ENCODE measurements around the gene SPATA25. TPM values are rescaled to one million over a fixed set of nuclear protein-coding genes. Genes with fewer than 3 reads are reported as not detected.
"Not testable (repeated sequence)": the region's sequence is repeated elsewhere in the genome, so short reads cannot be mapped to it uniquely, and the experiment has no call there.

SPATA25 gene
- polyA plus RNA-seq, 3 donors: 1.0 to 2.7 (median 1.1) TPM

- WGBS, 3 donors: 0 to 1% (median 0%) methylated on average over 23 of the region's 23 CpGs
- H3K27ac ChIP-seq (ENCODE audit: low read depth, low read length): no peak within 1 kb of the TSS
Observed at GRCh38 chr20:45880988-45881788, 6.2 kb downstream of the SPATA25 start, which contains the start of gene ZSWIM1. ZSWIM1 (plus strand) TSS chr20:45881227; CDS start chr20:45882593, 1,366 bp downstream.

- WGBS, 3 donors: 72 to 92% (median 84%) methylated on average over 13 of the region's 13 CpGs
- H3K27ac ChIP-seq (ENCODE audit: low read depth, low read length): no peak overlapping the region
Observed at GRCh38 chr20:45878076-45878761, 9.2 kb downstream of the SPATA25 start.

- H3K27ac ChIP-seq (ENCODE audit: low read depth, low read length): no peak overlapping the region
- WGBS, 3 donors: 75 to 80% (median 79%) methylated on average over 4 of the region's 4 CpGs
Observed at GRCh38 chr20:45874576-45874975, 12.8 kb downstream of the SPATA25 start.

- not testable (repeated sequence) for H3K27ac ChIP-seq (ENCODE audit: low read depth, low read length)
- WGBS, 3 donors: 95 to 96% (median 96%) methylated on average over 10 of the region's 10 CpGs
Observed at GRCh38 chr20:45874104-45874481, 13.3 kb downstream of the SPATA25 start.

- H3K27ac ChIP-seq (ENCODE audit: low read depth, low read length): no peak overlapping the region
- 23 to 91% (median 81%) methylated on average over 1 of the region's 1 CpG for WGBS, 3 donors
Observed at GRCh38 chr20:45873409-45874103, 13.9 kb downstream of the SPATA25 start.

- no peak overlapping the region for H3K27ac ChIP-seq (ENCODE audit: low read depth, low read length)
Observed at GRCh38 chr20:45872626-45873025, 14.8 kb downstream of the SPATA25 start.

GRCh38 chr20:45867819-45868176 lies 19.6 kb downstream of the SPATA25 start:
- no peak overlapping the region for H3K27ac ChIP-seq (ENCODE audit: low read depth, low read length)

More at GRCh38 chr20:45872626-45873025, 14.8 kb downstream of the SPATA25 start:
- 92 to 95% (median 95%) methylated on average over 4 of the region's 4 CpGs for WGBS, 3 donors

GRCh38 chr20:45867136-45867818 lies 20.1 kb downstream of the SPATA25 start:
- H3K27ac ChIP-seq (ENCODE audit: low read depth, low read length): no peak overlapping the region
- 76 to 92% (median 88%) methylated on average over 6 of the region's 6 CpGs for WGBS, 3 donors

GRCh38 chr20:45866454-45866853 lies 21.0 kb downstream of the SPATA25 start:
- 95 to 96% (median 95%) methylated on average over 5 of the region's 5 CpGs for WGBS, 3 donors
- H3K27ac ChIP-seq (ENCODE audit: low read depth, low read length): no peak overlapping the region

GRCh38 chr20:45863543-45864470 lies 23.6 kb downstream of the SPATA25 start:
- H3K27ac ChIP-seq (ENCODE audit: low read depth, low read length): no peak overlapping the region
- 84 to 93% (median 90%) methylated on average over 7 of the region's 7 CpGs for WGBS, 3 donors

- no peak overlapping the region for H3K27ac ChIP-seq (ENCODE audit: low read depth, low read length)
- WGBS, 3 donors: 82 to 97% (median 93%) methylated on average over 7 of the region's 7 CpGs
Observed at GRCh38 chr20:45861221-45862075, 26.0 kb downstream of the SPATA25 start.

GRCh38 chr20:45860560-45861220 lies 26.7 kb downstream of the SPATA25 start:
- no peak overlapping the region for H3K27ac ChIP-seq (ENCODE audit: low read depth, low read length)
- 66 to 76% (median 74%) methylated on average over 7 of the region's 7 CpGs for WGBS, 3 donors

GRCh38 chr20:45859916-45860315 lies 27.5 kb downstream of the SPATA25 start:
- 89 to 97% (median 94%) methylated on average over 5 of the region's 5 CpGs for WGBS, 3 donors
- H3K27ac ChIP-seq (ENCODE audit: low read depth, low read length): no peak overlapping the region

- 5 to 15% (median 11%) methylated on average over 12 to 13 of the region's 13 CpGs for WGBS, 3 donors
- H3K27ac ChIP-seq (ENCODE audit: low read depth, low read length): no peak overlapping the region
Observed at GRCh38 chr20:45857882-45858216, 29.6 kb downstream of the SPATA25 start.

- H3K27ac ChIP-seq (ENCODE audit: low read depth, low read length): no peak within 1 kb of the TSS
- WGBS, 3 donors: 0 to 1% (median 0%) methylated on average over 35 to 36 of the region's 36 CpGs
Observed at GRCh38 chr20:45857114-45857881, 30.1 kb downstream of the SPATA25 start, which contains the start of the genes ACOT8 and ZSWIM3. ACOT8 (minus strand) TSS chr20:45857392; CDS start chr20:45857315, 77 bp downstream. ZSWIM3 (plus strand) TSS chr20:45857614; CDS start chr20:45857826, 212 bp downstream.
